Uterus (tissue), 4 donors: ENCODE measurements around the gene RHBDL2. TPM values are rescaled to one million over a fixed set of nuclear protein-coding genes. Genes with fewer than 3 reads are reported as not detected.
"Not testable (repeated sequence)": the region's sequence is repeated elsewhere in the genome, so short reads cannot be mapped to it uniquely, and the experiment has no call there.

Source experiments
- DNase-seq, 2 donors: peaks; one replicate each; pipeline ENCODE4 v3.0.0-alpha.2; 2019 to 2020
- H3K27ac ChIP-seq, 2 donors: fragments of 200-600 bp; sonication (generic); 1 replicate in 1 of 2; 2 replicates in 1 of 2; pipeline ENCODE4 v1.5.1; 2016 to 2018
- H3K27me3 ChIP-seq, 2 donors: fragments of 200-600 bp; sonication (generic); one replicate each; pipeline ENCODE4 v1.5.1; 2018 to 2019; ENCODE audit warnings: control low read depth in 1 of 2
- H3K36me3 ChIP-seq, 2 donors: fragments of 200-600 bp; sonication (generic); one replicate each; pipeline ENCODE4 v1.5.1; 2019; ENCODE audit warnings: control low read depth in 1 of 2
- H3K4me1 ChIP-seq, 2 donors: fragments of 200-600 bp; sonication (generic); one replicate each; pipeline ENCODE4 v1.5.1; 2018 to 2019; ENCODE audit warnings: control low read depth in 1 of 2
- H3K4me3 ChIP-seq, 2 donors: fragments of 200-600 bp; sonication (generic); 1 replicate in 1 of 2; 2 replicates in 1 of 2; pipeline ENCODE4 v1.5.1; 2018 to 2019; ENCODE audit warnings: mild to moderate bottlenecking in 1 of 2
- H3K9me3 ChIP-seq, 2 donors: fragments of 200-600 bp; sonication (generic); one replicate each; pipeline ENCODE4 v1.5.1; 2019; ENCODE audit warnings: control low read depth in 1 of 2
- POLR2A ChIP-seq, 2 donors: fragments of 450-650 bp; IDR thresholded peaks; one replicate each; pipeline ENCODE4 v1.6.1; 2016; ENCODE audit warnings: antibody characterized with exemption in 2 of 2, mild to moderate bottlenecking in 1 of 2, moderate library complexity in 1 of 2
- intact Hi-C: fragments of 100-400 bp; cut with DNase I; formaldehyde crosslinking; loops from one replicate; pipeline ENCODE4 v1.15.1; 2023; ENCODE audit warnings: low total_unique reads
- total RNA-seq, 4 donors: library from RNA; depleted of rRNA in 3 of 4; stranded (reverse); fragments of >200 nt in 3 of 4; gene quantifications; one replicate each; pipeline versions ENCODE4 v1.1.0 to v1.2.4, GENCODE V29; 2014 to 2023
- TF ChIP-seq, protein P1 (sequence below), 4 experiments: fragments of 200-600 bp in 2 of 4; fragments of 450-650 bp in 2 of 4; sonication (generic) in 2 of 4; IDR thresholded peaks; one replicate each; pipeline ENCODE4 v1.5.1; 2016 to 2019; ENCODE audit warnings: antibody characterized with exemption in 4 of 4, mild to moderate bottlenecking in 2 of 4, moderate library complexity in 1 of 4
- donor health status: DM: yes; HTN: yes; CAD: no.

RHBDL2 gene
- total RNA-seq, 4 donors from 2014 or later: 1.2 TPM; not detected in 3

DNA sequence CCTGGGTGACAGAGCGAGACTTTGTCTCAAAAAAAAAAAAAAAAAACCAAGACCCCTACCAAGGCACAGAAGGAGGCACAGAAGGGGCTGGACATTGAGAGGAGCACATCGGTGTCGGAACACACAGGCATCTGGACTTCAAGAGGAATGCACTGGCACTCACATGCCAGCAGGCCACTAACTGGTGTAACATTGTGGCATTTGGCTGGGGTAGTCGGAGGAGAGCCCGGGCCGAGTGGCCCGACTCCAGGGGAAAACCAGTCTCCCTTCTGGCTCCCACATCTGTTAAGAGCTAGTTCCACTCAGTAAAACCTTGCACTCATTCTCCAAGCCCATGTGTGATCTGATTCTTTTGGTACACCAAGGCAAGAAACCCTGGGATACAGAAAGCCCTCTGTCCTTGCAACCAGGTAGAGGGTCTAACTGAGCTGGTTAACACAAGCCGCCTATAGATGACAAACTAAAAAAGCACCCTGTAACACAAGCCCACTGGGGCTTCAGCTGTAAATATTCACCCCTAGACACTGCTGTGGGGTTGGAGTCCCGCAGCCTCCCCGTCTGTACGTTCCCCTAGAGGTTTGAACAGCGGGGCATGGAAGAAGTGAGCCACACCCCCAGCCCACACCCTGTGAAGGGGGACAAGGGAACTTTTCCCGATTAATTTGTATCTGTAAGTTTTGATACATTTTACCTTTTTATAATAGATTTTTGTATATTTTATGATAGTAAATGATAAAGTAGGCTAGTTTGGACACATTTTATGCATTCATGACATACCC, 32.2 kb upstream of the RHBDL2 start:
- H3K4me1 ChIP-seq: no peaks in the 10 kb centered on the region
- no peak overlapping the region for H3K4me3 ChIP-seq
- no peaks in the 10 kb centered on the region for H3K27me3 ChIP-seq
- H3K27ac ChIP-seq: no peak overlapping the region
- H3K36me3 ChIP-seq: no peaks in the 10 kb centered on the region
- peaks cover 0 to 4% of the 10 kb centered on the region in 2 donors for H3K9me3 ChIP-seq
- intact Hi-C loops: no loop called here
- TF ChIP-seq, protein P1, sequence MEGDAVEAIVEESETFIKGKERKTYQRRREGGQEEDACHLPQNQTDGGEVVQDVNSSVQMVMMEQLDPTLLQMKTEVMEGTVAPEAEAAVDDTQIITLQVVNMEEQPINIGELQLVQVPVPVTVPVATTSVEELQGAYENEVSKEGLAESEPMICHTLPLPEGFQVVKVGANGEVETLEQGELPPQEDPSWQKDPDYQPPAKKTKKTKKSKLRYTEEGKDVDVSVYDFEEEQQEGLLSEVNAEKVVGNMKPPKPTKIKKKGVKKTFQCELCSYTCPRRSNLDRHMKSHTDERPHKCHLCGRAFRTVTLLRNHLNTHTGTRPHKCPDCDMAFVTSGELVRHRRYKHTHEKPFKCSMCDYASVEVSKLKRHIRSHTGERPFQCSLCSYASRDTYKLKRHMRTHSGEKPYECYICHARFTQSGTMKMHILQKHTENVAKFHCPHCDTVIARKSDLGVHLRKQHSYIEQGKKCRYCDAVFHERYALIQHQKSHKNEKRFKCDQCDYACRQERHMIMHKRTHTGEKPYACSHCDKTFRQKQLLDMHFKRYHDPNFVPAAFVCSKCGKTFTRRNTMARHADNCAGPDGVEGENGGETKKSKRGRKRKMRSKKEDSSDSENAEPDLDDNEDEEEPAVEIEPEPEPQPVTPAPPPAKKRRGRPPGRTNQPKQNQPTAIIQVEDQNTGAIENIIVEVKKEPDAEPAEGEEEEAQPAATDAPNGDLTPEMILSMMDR (IDR thresholded peaks at IDR 0.05): no peak
- TF ChIP-seq POLR2A (IDR thresholded peaks at IDR 0.05): no peak
- no peak for DNase-seq

- H3K4me1 ChIP-seq, H3K27ac ChIP-seq, H3K9me3 ChIP-seq, H3K27me3 ChIP-seq, H3K36me3 ChIP-seq, H3K4me3 ChIP-seq, intact Hi-C loops, DNase-seq: not testable (repeated sequence)
Observed at GRCh38 chr1:38973145-38973544, 31.5 kb upstream of the RHBDL2 start.

GRCh38 chr1:38964140-38964548, 22.5 kb upstream of the RHBDL2 start:
- no peaks in the 10 kb centered on the region for H3K36me3 ChIP-seq
- H3K4me3 ChIP-seq: no peak overlapping the region
- H3K27ac ChIP-seq: no peak overlapping the region
- H3K9me3 ChIP-seq: no peaks in the 10 kb centered on the region
- TF ChIP-seq, protein P1 (IDR thresholded peaks at IDR 0.05): no peak
- no peak for TF ChIP-seq POLR2A (IDR thresholded peaks at IDR 0.05)
- DNase-seq: no peak
- intact Hi-C loops: no loop called here
- no peaks in the 10 kb centered on the region for H3K4me1 ChIP-seq
- no peaks in the 10 kb centered on the region for H3K27me3 ChIP-seq

DNA sequence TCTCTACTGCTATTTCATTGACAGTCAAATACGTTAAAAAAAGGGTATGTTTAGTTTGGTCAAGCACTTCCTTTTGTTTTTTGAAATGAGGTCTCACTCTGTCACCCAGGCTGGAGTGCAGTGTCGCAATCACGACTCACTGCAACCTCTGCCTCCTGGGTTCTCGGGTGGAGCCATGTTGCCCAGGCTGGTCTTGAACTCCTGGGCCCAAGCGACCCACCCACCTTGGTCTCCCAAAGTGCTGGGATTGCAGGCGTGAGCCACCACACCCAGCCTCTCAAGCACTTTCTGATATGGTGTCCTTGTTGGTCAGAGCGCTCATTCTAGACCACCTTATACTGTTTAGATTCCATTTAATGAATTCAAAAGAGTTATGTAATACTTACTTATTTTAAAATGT, 20.9 kb upstream of the RHBDL2 start:
- H3K4me1 ChIP-seq: no peaks in the 10 kb centered on the region
- TF ChIP-seq POLR2A (IDR thresholded peaks at IDR 0.05): no peak
- TF ChIP-seq, protein P1 (IDR thresholded peaks at IDR 0.05): no peak
- intact Hi-C loops: no loop called here

DNA sequence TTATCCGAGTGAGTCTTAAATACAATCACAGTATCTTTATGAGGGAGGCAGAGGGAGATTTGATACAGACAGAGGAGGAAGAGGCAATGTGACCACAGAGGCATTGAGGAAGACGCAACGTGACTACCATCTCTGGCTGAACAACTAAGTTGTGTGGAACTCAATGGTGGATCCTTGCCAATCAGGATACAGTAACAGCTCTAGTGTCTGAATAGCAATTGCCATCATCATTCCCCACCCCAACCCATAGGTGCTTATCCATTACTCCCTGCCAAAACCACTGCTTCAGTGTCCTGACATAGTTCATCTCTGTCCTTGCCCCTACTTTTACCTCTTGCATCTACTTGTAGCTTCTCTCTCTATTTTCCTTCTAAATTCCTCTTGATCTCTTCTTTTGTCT, 20.5 kb upstream of the RHBDL2 start:
- no peak overlapping the region for H3K27ac ChIP-seq
- H3K4me3 ChIP-seq: no peak overlapping the region
- H3K4me1 ChIP-seq: no peaks in the 10 kb centered on the region
- intact Hi-C loops: no loop called here
- no peaks in the 10 kb centered on the region for H3K27me3 ChIP-seq
- no peaks in the 10 kb centered on the region for H3K9me3 ChIP-seq
- TF ChIP-seq POLR2A (IDR thresholded peaks at IDR 0.05): no peak
- TF ChIP-seq, protein P1 (IDR thresholded peaks at IDR 0.05): no peak
- H3K36me3 ChIP-seq: no peaks in the 10 kb centered on the region
- no peak for DNase-seq

More for the DNA sequence above, 20.9 kb upstream of the RHBDL2 start:
- no peak overlapping the region for H3K4me3 ChIP-seq
- no peaks in the 10 kb centered on the region for H3K36me3 ChIP-seq
- no peak for DNase-seq
- no peaks in the 10 kb centered on the region for H3K27me3 ChIP-seq
- no peaks in the 10 kb centered on the region for H3K9me3 ChIP-seq
- no peak overlapping the region for H3K27ac ChIP-seq
